ENCODE measurements around the gene LPP. TPM values are rescaled to one million over a fixed set of nuclear protein-coding genes. Genes with fewer than 3 reads are reported as not detected.

LPP gene
- total RNA-seq, 1 experiment from 2014 or later = 20.4 TPM

GRCh38 chr3:188602620-188603019, 448.7 kb downstream of the LPP start:
- no TSS peak for BruUV-seq (replicated peaks)
- H3K79me2 ChIP-seq (ENCODE audit: low read length) = no peaks in the 10 kb centered on the region
- no peaks in the 10 kb centered on the region for H3K9me3 ChIP-seq (ENCODE audit: low read length)
- no peak overlapping the region for H3K4me3 ChIP-seq (ENCODE audit: low read length)
- no peaks in the 10 kb centered on the region for H4K20me1 ChIP-seq (ENCODE audit: low read length)
- TF ChIP-seq CTCF (conservative IDR thresholded peaks at IDR 0.05; ENCODE audit: low read depth, low read length) = no peak
- no peak for TF ChIP-seq EZH2phosphoT487 (IDR thresholded peaks at IDR 0.05; ENCODE audit: borderline replicate concordance, low read length)
- TF ChIP-seq EZH2 (IDR thresholded peaks at IDR 0.05; ENCODE audit: low read length, unreplicated experiment) = no peak
- no peak overlapping the region for H3K4me2 ChIP-seq (ENCODE audit: low read length)
- H3K4me1 ChIP-seq (ENCODE audit: insufficient read depth, low read length) = no peaks in the 10 kb centered on the region
- no peaks in the 10 kb centered on the region for H3F3A ChIP-seq (ENCODE audit: low read length, unreplicated experiment)
- no peak overlapping the region for H3K9ac ChIP-seq (ENCODE audit: low read length)
- ATAC-seq = no peak
- no peak overlapping the region for H2AFZ ChIP-seq (ENCODE audit: low read length)
- no peaks in the 10 kb centered on the region for H3K9me2 ChIP-seq (replicated peaks; ENCODE audit: low read length)
- DNase-seq = no peak
- no peaks in the 10 kb centered on the region for H3K27me3 ChIP-seq (ENCODE audit: low read length)
- CTCF ChIA-PET = interaction anchor here (0.6 kb wide), 1 partner anchor 862 kb away, joined by 4 read pairs; no protein-coding TSS in a partner anchor
- H3K36me3 ChIP-seq (ENCODE audit: low read depth, low read length) = no peaks in the 10 kb centered on the region
- intact Hi-C loops (cut with micrococcal nuclease) = no loop called here
- POLR2A ChIA-PET (ENCODE audit: unreplicated experiment) = interaction anchor here (0.6 to 0.7 kb wide), 2 partner anchors 9 to 277 kb away, joined by 3 to 8 read pairs; no protein-coding TSS in a partner anchor
- H3K27ac ChIP-seq (ENCODE audit: low read length) = no peak overlapping the region

- no peaks in the 10 kb centered on the region for H4K20me1 ChIP-seq (ENCODE audit: low read length)
- no peak overlapping the region for H2AFZ ChIP-seq (ENCODE audit: low read length)
- H3K9me2 ChIP-seq (replicated peaks; ENCODE audit: low read length) = no peaks in the 10 kb centered on the region
- H3K9ac ChIP-seq (ENCODE audit: low read length) = no peak overlapping the region
- no peak overlapping the region for H3K27ac ChIP-seq (ENCODE audit: low read length)
- intact Hi-C loops (cut with micrococcal nuclease) = no loop called here
- H3K4me3 ChIP-seq (ENCODE audit: low read length) = no peak overlapping the region
- TF ChIP-seq EZH2 (IDR thresholded peaks at IDR 0.05; ENCODE audit: low read length, unreplicated experiment) (no peak), CTCF (conservative IDR thresholded peaks at IDR 0.05; ENCODE audit: low read depth, low read length) (no peak), EZH2phosphoT487 (IDR thresholded peaks at IDR 0.05; ENCODE audit: borderline replicate concordance, low read length) (no peak)
- ChIA-PET POLR2A (ENCODE audit: unreplicated experiment) (interaction anchor here (0.6 kb wide), 1 partner anchor 9 kb away, joined by 4 read pairs; no protein-coding TSS in a partner anchor), CTCF (no interaction called here)
- no peaks in the 10 kb centered on the region for H3F3A ChIP-seq (ENCODE audit: low read length, unreplicated experiment)
- H3K4me2 ChIP-seq (ENCODE audit: low read length) = no peak overlapping the region
- H3K79me2 ChIP-seq (ENCODE audit: low read length) = no peaks in the 10 kb centered on the region
- no peaks in the 10 kb centered on the region for H3K27me3 ChIP-seq (ENCODE audit: low read length)
- H3K9me3 ChIP-seq (ENCODE audit: low read length) = peaks cover 9% of the 10 kb centered on the region; the same call in 1 of the 2 replicates
- ATAC-seq = no peak
- no peak for DNase-seq
- peaks cover 16% of the 10 kb centered on the region for H3K36me3 ChIP-seq (ENCODE audit: low read depth, low read length)
- BruUV-seq (replicated peaks) = no TSS peak
- H3K4me1 ChIP-seq (ENCODE audit: insufficient read depth, low read length) = no peaks in the 10 kb centered on the region
Observed at GRCh38 chr3:188604651-188605050, 450.7 kb downstream of the LPP start.

- no peak overlapping the region for H2AFZ ChIP-seq (ENCODE audit: low read length)
- H3K9ac ChIP-seq (ENCODE audit: low read length) = no peak overlapping the region
- intact Hi-C loops (cut with micrococcal nuclease) = no loop called here
- H3K4me2 ChIP-seq (ENCODE audit: low read length) = no peak overlapping the region
- DNase-seq (no peak), ATAC-seq (no peak)
- no peaks in the 10 kb centered on the region for H3K27me3 ChIP-seq (ENCODE audit: low read length)
- no TSS peak for BruUV-seq (replicated peaks)
- no peak overlapping the region for H3K4me3 ChIP-seq (ENCODE audit: low read length)
- H3K79me2 ChIP-seq (ENCODE audit: low read length) = no peaks in the 10 kb centered on the region
- H4K20me1 ChIP-seq (ENCODE audit: low read length) = no peaks in the 10 kb centered on the region
- no peaks in the 10 kb centered on the region for H3K4me1 ChIP-seq (ENCODE audit: insufficient read depth, low read length)
- POLR2A ChIA-PET (ENCODE audit: unreplicated experiment) = no interaction called here
- H3K27ac ChIP-seq (ENCODE audit: low read length) = no peak overlapping the region
- CTCF ChIA-PET = no interaction called here
- no peaks in the 10 kb centered on the region for H3K9me2 ChIP-seq (replicated peaks; ENCODE audit: low read length)
- H3K36me3 ChIP-seq (ENCODE audit: low read depth, low read length) = peaks cover 22% of the 10 kb centered on the region
- peaks cover 9% of the 10 kb centered on the region; the same call in 1 of the 2 replicates for H3K9me3 ChIP-seq (ENCODE audit: low read length)
- no peak for TF ChIP-seq EZH2 (IDR thresholded peaks at IDR 0.05; ENCODE audit: low read length, unreplicated experiment)
- TF ChIP-seq CTCF (conservative IDR thresholded peaks at IDR 0.05; ENCODE audit: low read depth, low read length) = no peak
- TF ChIP-seq EZH2phosphoT487 (IDR thresholded peaks at IDR 0.05; ENCODE audit: borderline replicate concordance, low read length) = no peak
- H3F3A ChIP-seq (ENCODE audit: low read length, unreplicated experiment) = no peaks in the 10 kb centered on the region
Observed at GRCh38 chr3:188605231-188605630, 451.3 kb downstream of the LPP start.

Data from PC-3 (cell line).